Measurements from ENCODE around the gene SLC25A38. TPM values are rescaled to one million over a fixed set of nuclear protein-coding genes. Genes with fewer than 3 reads are reported as not detected.

The SLC25A38 gene
- total RNA-seq, 1 experiment from 2014 or later, result 22.0 TPM

- Histone ChIP-seq H4K20me1 (ENCODE audit: insufficient read depth) (peaks cover 28% of the 10 kb centered on the region), H3F3A (ENCODE audit: insufficient read depth, low read depth) (peaks cover 80% of the 10 kb centered on the region), H3K9me3 (ENCODE audit: insufficient read depth, low read depth) (no peaks in the 10 kb centered on the region), H3K4me1 (replicated peaks; ENCODE audit: insufficient read depth) (peaks cover 24% of the 10 kb centered on the region), H3K79me2 (ENCODE audit: low read depth) (peaks cover 40% of the 10 kb centered on the region), H3K4me3 (peak overlapping the region; percentile 98; the same call in 1 of the 2 replicates), H2AFZ (no peak overlapping the region), H3K4me2 (peak overlapping the region; percentile 86), H3K27ac (no peak overlapping the region), H3K27me3 (ENCODE audit: insufficient read depth, low read depth) (no peaks in the 10 kb centered on the region), H3K9me2 (ENCODE audit: insufficient read depth) (no peaks in the 10 kb centered on the region), H3K36me3 (ENCODE audit: low read depth) (peaks cover 37% of the 10 kb centered on the region)
- intact Hi-C loops (cut with micrococcal nuclease; ENCODE audit: unreplicated experiment), result no loop called here
- no peak for TF ChIP-seq CTCF (conservative IDR thresholded peaks at IDR 0.05)
- TF ChIP-seq EZH2 (IDR thresholded peaks at IDR 0.05; ENCODE audit: low read depth), result no peak
- DNase-seq, result no peak
- BruUV-seq (replicated peaks), result no TSS peak
- ChIA-PET POLR2A (ENCODE audit: unreplicated experiment) (interaction anchor here (0.6 kb wide), 1 partner anchor 539 kb away, joined by 6 read pairs; no protein-coding TSS in a partner anchor), CTCF (no interaction called here)
Measured at GRCh38 chr3:39408493-39409372, 25.6 kb downstream of the SLC25A38 start.

- ChIA-PET POLR2A (ENCODE audit: unreplicated experiment) (no interaction called here), CTCF (no interaction called here)
- peaks cover 89% of the 10 kb centered on the region for H3F3A ChIP-seq (ENCODE audit: insufficient read depth, low read depth)
- H3K79me2 ChIP-seq (ENCODE audit: low read depth), result peaks cover 40% of the 10 kb centered on the region
- no peak overlapping the region for H3K4me3 ChIP-seq
- no peaks in the 10 kb centered on the region for H3K9me2 ChIP-seq (ENCODE audit: insufficient read depth)
- peaks cover 24% of the 10 kb centered on the region for H3K4me1 ChIP-seq (replicated peaks; ENCODE audit: insufficient read depth)
- intact Hi-C loops (cut with micrococcal nuclease; ENCODE audit: unreplicated experiment), result loop anchor here (10.0 kb wide), 1 partner anchor 905 kb away; no protein-coding TSS in a partner anchor
- peaks cover 35% of the 10 kb centered on the region for H4K20me1 ChIP-seq (ENCODE audit: insufficient read depth)
- peak overlapping the region; percentile 12; the same call in 1 of the 2 replicates for H3K27ac ChIP-seq
- no peak for DNase-seq
- peak overlapping the region; percentile 44; the same call in 1 of the 2 replicates for H3K4me2 ChIP-seq
- H3K9me3 ChIP-seq (ENCODE audit: insufficient read depth, low read depth), result no peaks in the 10 kb centered on the region
- H3K27me3 ChIP-seq (ENCODE audit: insufficient read depth, low read depth), result no peaks in the 10 kb centered on the region
- BruUV-seq (replicated peaks), result no TSS peak
- H3K36me3 ChIP-seq (ENCODE audit: low read depth), result peaks cover 37% of the 10 kb centered on the region
- TF ChIP-seq EZH2 (IDR thresholded peaks at IDR 0.05; ENCODE audit: low read depth) (no peak), CTCF (conservative IDR thresholded peaks at IDR 0.05) (no peak)
- no peak overlapping the region for H2AFZ ChIP-seq
Measured at GRCh38 chr3:39409514-39410136, 26.5 kb downstream of the SLC25A38 start.

GRCh38 chr3:39410893-39411292, 27.7 kb downstream of the SLC25A38 start:
- ChIA-PET POLR2A (ENCODE audit: unreplicated experiment) (no interaction called here), CTCF (no interaction called here)
- BruUV-seq (replicated peaks), result no TSS peak
- H3K4me2 ChIP-seq, result no peak overlapping the region
- peaks cover 19% of the 10 kb centered on the region for H3K4me1 ChIP-seq (replicated peaks; ENCODE audit: insufficient read depth)
- H4K20me1 ChIP-seq (ENCODE audit: insufficient read depth), result peaks cover 43% of the 10 kb centered on the region
- no peak for DNase-seq
- peaks cover 40% of the 10 kb centered on the region for H3K79me2 ChIP-seq (ENCODE audit: low read depth)
- H3K36me3 ChIP-seq (ENCODE audit: low read depth), result peaks cover 37% of the 10 kb centered on the region
- TF ChIP-seq CTCF (conservative IDR thresholded peaks at IDR 0.05), result no peak
- TF ChIP-seq EZH2 (IDR thresholded peaks at IDR 0.05; ENCODE audit: low read depth), result no peak
- peaks cover 94% of the 10 kb centered on the region for H3F3A ChIP-seq (ENCODE audit: insufficient read depth, low read depth)
- H3K4me3 ChIP-seq, result no peak overlapping the region
- no peaks in the 10 kb centered on the region for H3K27me3 ChIP-seq (ENCODE audit: insufficient read depth, low read depth)
- intact Hi-C loops (cut with micrococcal nuclease; ENCODE audit: unreplicated experiment), result loop anchor here (10.0 kb wide), 1 partner anchor 904 kb away; no protein-coding TSS in a partner anchor
- H2AFZ ChIP-seq, result no peak overlapping the region
- H3K27ac ChIP-seq, result no peak overlapping the region
- H3K9me2 ChIP-seq (ENCODE audit: insufficient read depth), result no peaks in the 10 kb centered on the region
- no peaks in the 10 kb centered on the region for H3K9me3 ChIP-seq (ENCODE audit: insufficient read depth, low read depth)
